Memory B cell (primary cell): Measurements from ENCODE around the gene SPATA7.
"Not testable (repeated sequence)": the region's sequence is repeated elsewhere in the genome, so short reads cannot be mapped to it uniquely, and the experiment has no call there.

Experiments used
- ATAC-seq: fragments of 150-1000 bp; cut with Tn5 transposase; 2 replicates; pipeline ENCODE4 v1.10.0; 2021; ENCODE audit warnings: low read depth, mild to moderate bottlenecking, moderate library complexity
- DNase-seq, 2 donors: peaks; one replicate each; pipeline ENCODE4 v3.0.0; 2022; ENCODE audit warnings: low spot score in 2 of 2
- H3K27ac Mint-ChIP-seq: one replicate; pipeline ENCODE4 v1.8.0; 2022; ENCODE audit warnings: mild to moderate bottlenecking, moderate library complexity, mixed read lengths
- H3K27me3 Mint-ChIP-seq: one replicate; pipeline ENCODE4 v1.8.0; 2022; ENCODE audit warnings: mixed read lengths
- H3K36me3 Mint-ChIP-seq: one replicate; pipeline ENCODE4 v1.8.0; 2022; ENCODE audit warnings: mild to moderate bottlenecking, mixed read lengths
- H3K4me1 Mint-ChIP-seq: one replicate; pipeline ENCODE4 v1.8.0; 2022; ENCODE audit warnings: mixed read lengths
- H3K4me3 Mint-ChIP-seq: one replicate; pipeline ENCODE4 v1.8.0; 2022; ENCODE audit warnings: mild to moderate bottlenecking, moderate library complexity, mixed read lengths
- H3K9me3 Mint-ChIP-seq: one replicate; pipeline ENCODE4 v1.8.0; 2022; ENCODE audit warnings: mixed read lengths

SPATA7 gene

GRCh38 chr14:88379706-88380343, 5.6 kb upstream of the SPATA7 start:
- Mint-ChIP-seq H3K36me3 (no peaks in the 10 kb centered on the region), H3K4me1 (peaks cover 2% of the 10 kb centered on the region), H3K27me3 (no peaks in the 10 kb centered on the region), H3K27ac (no peak overlapping the region), H3K4me3 (no peak overlapping the region), H3K9me3 (no peaks in the 10 kb centered on the region)
- no peak for DNase-seq
- no peak for ATAC-seq

DNA sequence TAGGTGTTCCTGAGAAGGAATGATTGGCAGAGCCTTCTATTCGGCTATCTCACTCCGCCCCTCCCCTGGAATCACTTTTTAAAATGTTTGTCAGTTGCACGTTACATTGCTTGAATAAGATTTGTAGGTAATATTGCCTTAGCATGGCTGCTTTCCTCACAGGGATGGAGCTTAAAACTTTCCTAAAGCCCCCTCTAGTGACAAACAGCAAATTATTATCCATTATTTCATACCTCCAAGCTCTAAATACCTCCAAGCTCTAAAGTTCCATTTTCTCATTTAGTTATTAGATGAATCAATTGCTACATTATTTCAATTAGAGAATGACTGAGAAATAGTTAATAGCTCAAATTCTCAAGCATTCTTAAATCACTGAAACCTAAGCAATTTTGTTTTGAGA, 5.1 kb upstream of the SPATA7 start:
- Mint-ChIP-seq H3K4me1 (peaks cover 3% of the 10 kb centered on the region), H3K4me3 (no peak overlapping the region), H3K27ac (no peak overlapping the region), H3K9me3 (no peaks in the 10 kb centered on the region), H3K27me3 (no peaks in the 10 kb centered on the region), H3K36me3 (no peaks in the 10 kb centered on the region)
- DNase-seq (no peak), ATAC-seq (no peak)

- not testable (repeated sequence) for ATAC-seq, H3K27me3 Mint-ChIP-seq, H3K9me3 Mint-ChIP-seq, DNase-seq, H3K27ac Mint-ChIP-seq, H3K4me3 Mint-ChIP-seq, H3K4me1 Mint-ChIP-seq, H3K36me3 Mint-ChIP-seq
These were observed 3.8 kb upstream of the SPATA7 start for GRCh38 chr14:88381634-88382033.

DNA sequence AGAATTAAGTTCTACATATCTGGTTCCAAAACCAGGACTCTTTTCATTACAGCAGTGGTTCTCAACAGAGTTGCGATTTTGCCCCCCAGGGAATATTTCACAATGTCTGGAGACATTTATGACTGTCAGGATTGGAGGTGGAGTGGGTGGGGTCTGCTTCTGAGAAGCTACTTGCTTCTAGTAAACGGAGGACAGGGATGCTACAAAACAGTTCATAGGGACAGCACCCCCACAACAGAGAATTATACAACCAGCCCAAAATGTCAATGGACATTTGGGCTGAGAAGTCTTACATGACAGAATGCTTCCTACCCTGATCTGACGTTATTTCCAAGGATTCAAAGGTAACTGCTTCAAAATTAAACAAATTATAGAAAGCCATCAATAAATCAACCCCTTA, 739 bp upstream of the SPATA7 start:
- Mint-ChIP-seq H3K4me1 (peaks cover 8% of the 10 kb centered on the region), H3K36me3 (no peaks in the 10 kb centered on the region), H3K27me3 (no peaks in the 10 kb centered on the region), H3K9me3 (no peaks in the 10 kb centered on the region), H3K27ac (peak overlapping the region; percentile 86), H3K4me3 (peak overlapping the region; percentile 93)
- no peak for DNase-seq
- no peak for ATAC-seq

DNA sequence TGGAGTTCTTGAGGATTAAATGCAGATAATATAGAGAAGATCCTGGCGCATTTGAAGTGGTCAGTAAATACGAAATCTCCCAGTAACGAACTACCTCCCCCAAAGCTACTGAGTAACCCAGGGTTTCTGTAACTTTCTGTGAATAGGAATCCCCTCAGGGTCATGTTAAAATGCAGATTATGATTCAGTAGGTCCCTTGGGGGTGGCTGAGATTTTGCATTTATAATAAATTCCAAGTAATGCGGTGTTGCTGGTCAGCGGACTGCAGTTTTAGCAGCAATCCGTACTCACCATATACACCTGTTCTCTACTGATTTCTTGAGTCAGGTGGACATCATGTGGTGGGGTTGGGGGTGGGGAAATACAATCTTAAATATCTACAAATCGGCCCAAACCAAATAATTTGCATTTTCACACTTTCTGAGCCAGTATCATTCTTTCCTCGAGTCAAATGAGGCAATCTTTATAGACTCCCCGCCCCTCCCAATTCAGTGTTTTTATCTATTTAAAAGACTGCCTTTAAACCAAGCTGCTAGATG, 868 bp downstream of the SPATA7 start:
- peaks cover 8% of the 10 kb centered on the region for H3K4me1 Mint-ChIP-seq
- H3K27ac Mint-ChIP-seq = peak overlapping the region; percentile 86
- H3K4me3 Mint-ChIP-seq = peak overlapping the region; percentile 93
- H3K9me3 Mint-ChIP-seq = no peaks in the 10 kb centered on the region
- no peaks in the 10 kb centered on the region for H3K36me3 Mint-ChIP-seq
- H3K27me3 Mint-ChIP-seq = no peaks in the 10 kb centered on the region
- DNase-seq (no peak), ATAC-seq (peak; percentile 22)

DNA sequence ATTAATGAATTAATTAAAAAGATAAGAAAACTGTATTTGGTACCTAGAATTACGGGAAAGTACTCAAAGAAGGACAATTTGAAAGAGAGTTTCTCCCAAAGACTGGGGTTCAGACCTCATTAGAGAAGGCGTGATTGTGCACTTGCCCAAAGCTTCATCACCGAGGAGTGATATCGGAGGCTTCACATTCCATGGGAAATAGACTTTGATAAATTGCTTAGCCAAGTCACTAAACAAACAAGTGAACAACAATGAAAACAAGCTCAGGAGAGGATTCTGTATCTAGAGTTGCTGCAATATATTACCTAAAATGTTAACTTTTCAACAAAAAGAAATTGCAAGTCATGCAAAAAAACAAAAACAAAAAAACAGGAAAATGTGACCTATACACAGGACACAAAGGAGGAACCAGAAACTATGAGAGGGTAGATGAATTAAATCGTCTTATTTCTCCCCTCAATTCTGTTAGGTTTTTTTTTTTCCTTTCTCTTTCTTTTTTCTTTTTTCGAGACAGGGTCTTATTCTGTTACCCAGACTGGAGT, 3.4 kb downstream of the SPATA7 start:
- Mint-ChIP-seq H3K27ac (no peak overlapping the region), H3K9me3 (no peaks in the 10 kb centered on the region), H3K4me1 (peaks cover 8% of the 10 kb centered on the region), H3K27me3 (no peaks in the 10 kb centered on the region), H3K4me3 (no peak overlapping the region), H3K36me3 (no peaks in the 10 kb centered on the region)
- DNase-seq = no peak
- no peak for ATAC-seq

DNA sequence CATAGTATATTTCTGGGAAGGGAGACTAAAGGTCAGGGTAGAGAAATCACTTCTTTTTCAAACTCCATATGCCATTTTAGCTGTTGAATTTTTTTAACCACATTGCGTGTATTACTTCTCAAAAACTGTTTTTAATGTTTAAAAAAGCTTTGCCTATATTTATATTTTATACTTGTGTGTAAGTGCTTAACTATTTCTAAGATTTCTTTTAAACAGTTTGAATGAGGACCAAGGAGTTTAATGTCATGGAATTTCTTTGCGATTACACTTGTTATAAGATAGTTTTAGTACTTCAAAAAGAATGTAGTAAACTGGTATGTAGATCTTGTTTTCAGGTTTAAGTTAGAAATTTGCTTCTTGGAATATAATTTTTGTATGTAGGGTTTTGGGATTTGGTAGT, 7.2 kb downstream of the SPATA7 start:
- no peak for DNase-seq
- Mint-ChIP-seq H3K9me3 (no peaks in the 10 kb centered on the region), H3K27me3 (no peaks in the 10 kb centered on the region), H3K4me3 (no peak overlapping the region), H3K27ac (no peak overlapping the region), H3K4me1 (no peaks in the 10 kb centered on the region), H3K36me3 (peaks cover 14% of the 10 kb centered on the region)
- no peak for ATAC-seq

DNA sequence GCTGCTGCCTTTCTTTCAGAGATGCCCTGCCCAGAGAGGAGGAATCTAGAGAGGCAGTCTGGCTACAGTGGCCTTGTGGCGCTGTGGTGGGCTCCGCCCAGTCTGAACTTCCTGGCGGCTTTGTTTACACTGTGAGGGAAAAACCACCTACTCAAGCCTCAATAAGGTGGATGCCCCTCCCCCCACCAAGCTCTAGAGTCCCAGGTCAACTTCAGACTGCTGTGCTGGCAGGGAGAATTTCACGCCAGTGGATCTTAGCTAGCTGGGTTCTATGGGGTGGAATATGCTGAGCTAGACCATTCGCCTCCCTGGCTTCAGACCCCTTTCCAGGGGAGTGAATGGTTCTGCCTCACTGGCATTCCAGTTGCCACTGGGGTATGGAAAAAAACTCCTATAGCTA, 25.6 kb downstream of the SPATA7 start:
- H3K36me3 Mint-ChIP-seq = peaks cover 36% of the 10 kb centered on the region
- H3K4me3 Mint-ChIP-seq = no peak overlapping the region
- H3K4me1 Mint-ChIP-seq = no peaks in the 10 kb centered on the region
- no peak overlapping the region for H3K27ac Mint-ChIP-seq
- H3K9me3 Mint-ChIP-seq = peaks cover 16% of the 10 kb centered on the region
- DNase-seq = no peak
- H3K27me3 Mint-ChIP-seq = peaks cover 1% of the 10 kb centered on the region
- no peak for ATAC-seq

DNA sequence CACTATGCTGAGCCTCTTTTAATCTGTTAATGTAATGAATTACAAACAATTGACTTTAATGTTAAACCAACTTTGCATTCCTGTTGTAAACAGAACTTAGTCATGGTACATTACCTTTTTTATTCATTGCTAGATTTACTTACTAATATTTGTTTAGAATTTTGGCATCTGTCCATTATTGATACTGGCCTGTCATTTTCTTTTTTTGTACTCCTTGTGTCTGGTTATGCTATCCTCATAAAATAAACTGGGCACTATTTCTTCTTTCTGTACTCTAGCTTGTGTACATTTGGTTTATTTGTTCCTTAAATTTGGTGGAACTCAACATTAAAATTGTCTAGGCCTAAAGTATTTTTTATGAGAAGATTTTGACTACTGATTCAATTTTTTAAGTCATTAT, 32.1 kb downstream of the SPATA7 start:
- ATAC-seq (no peak), DNase-seq (no peak)
- Mint-ChIP-seq H3K36me3 (peaks cover 34% of the 10 kb centered on the region), H3K27me3 (no peaks in the 10 kb centered on the region), H3K4me3 (no peak overlapping the region), H3K27ac (no peak overlapping the region), H3K9me3 (peaks cover 12% of the 10 kb centered on the region), H3K4me1 (no peaks in the 10 kb centered on the region)

DNA sequence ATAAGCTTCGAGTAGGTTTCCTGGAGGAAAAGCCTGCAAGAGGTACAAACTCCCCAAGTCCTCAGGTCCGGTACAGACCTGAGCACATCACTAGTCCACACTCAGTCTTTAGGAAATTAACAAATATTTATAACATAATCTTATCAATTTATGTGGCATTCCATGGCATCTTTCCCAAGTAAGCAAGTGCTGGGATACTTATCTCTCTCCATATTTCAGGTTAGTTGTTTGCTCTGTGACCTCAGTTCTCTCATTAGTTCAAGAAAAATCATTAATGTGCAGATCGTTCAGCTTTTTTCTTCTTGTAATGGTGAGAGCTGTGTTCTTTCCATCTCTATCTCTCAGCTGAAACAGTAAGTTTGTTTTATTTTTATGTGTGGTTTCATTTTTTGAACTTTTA, 34.7 kb downstream of the SPATA7 start:
- no peak overlapping the region for H3K4me3 Mint-ChIP-seq
- no peaks in the 10 kb centered on the region for H3K4me1 Mint-ChIP-seq
- H3K27ac Mint-ChIP-seq = no peak overlapping the region
- H3K9me3 Mint-ChIP-seq = peaks cover 6% of the 10 kb centered on the region
- peaks cover 20% of the 10 kb centered on the region for H3K36me3 Mint-ChIP-seq
- no peak for DNase-seq
- no peaks in the 10 kb centered on the region for H3K27me3 Mint-ChIP-seq
- ATAC-seq = no peak

GRCh38 chr14:88421286-88421685, 35.8 kb downstream of the SPATA7 start:
- no peak overlapping the region for H3K27ac Mint-ChIP-seq
- no peaks in the 10 kb centered on the region for H3K27me3 Mint-ChIP-seq
- H3K36me3 Mint-ChIP-seq = peaks cover 14% of the 10 kb centered on the region
- H3K4me3 Mint-ChIP-seq = no peak overlapping the region
- ATAC-seq (no peak), DNase-seq (no peak)
- H3K9me3 Mint-ChIP-seq = peaks cover 2% of the 10 kb centered on the region
- H3K4me1 Mint-ChIP-seq = no peaks in the 10 kb centered on the region

GRCh38 chr14:88422047-88422446, 36.6 kb downstream of the SPATA7 start:
- peaks cover 14% of the 10 kb centered on the region for H3K36me3 Mint-ChIP-seq
- ATAC-seq = no peak

GRCh38 chr14:88422919-88423650, 37.6 kb downstream of the SPATA7 start:
- Mint-ChIP-seq H3K9me3 (peaks cover under 1% of the 10 kb centered on the region), H3K27ac (no peak overlapping the region), H3K36me3 (peaks cover 4% of the 10 kb centered on the region), H3K4me1 (no peaks in the 10 kb centered on the region), H3K27me3 (no peaks in the 10 kb centered on the region), H3K4me3 (no peak overlapping the region)
- DNase-seq (no peak), ATAC-seq (no peak)

More at GRCh38 chr14:88422047-88422446, 36.6 kb downstream of the SPATA7 start:
- Mint-ChIP-seq H3K4me3 (no peak overlapping the region), H3K4me1 (no peaks in the 10 kb centered on the region), H3K27me3 (no peaks in the 10 kb centered on the region), H3K27ac (no peak overlapping the region), H3K9me3 (peaks cover 2% of the 10 kb centered on the region)
- DNase-seq = no peak

DNA sequence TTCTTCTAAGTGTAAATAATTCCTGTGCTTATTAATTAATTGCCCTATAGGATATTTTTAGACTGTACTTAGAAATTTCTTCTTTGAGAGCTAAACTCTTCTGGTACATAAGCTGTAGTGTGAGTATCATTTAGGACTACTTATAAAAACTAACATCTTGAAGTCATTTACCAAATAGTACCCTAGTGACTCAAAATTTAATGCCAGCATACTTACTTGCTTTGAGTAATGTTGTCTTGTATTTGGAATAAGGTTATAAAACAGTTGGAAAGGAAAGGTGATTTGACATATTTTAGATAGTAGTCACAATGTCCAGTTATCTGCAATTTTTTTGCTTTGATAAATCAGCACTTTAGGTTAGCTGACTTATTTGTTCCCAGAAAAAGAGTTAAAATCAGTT, 39.1 kb downstream of the SPATA7 start:
- Mint-ChIP-seq H3K36me3 (peaks cover 2% of the 10 kb centered on the region), H3K27me3 (no peaks in the 10 kb centered on the region), H3K9me3 (no peaks in the 10 kb centered on the region), H3K4me3 (no peak overlapping the region), H3K4me1 (no peaks in the 10 kb centered on the region), H3K27ac (no peak overlapping the region)
- no peak for DNase-seq
- ATAC-seq = no peak
